GM19023 (cell line): Measurements from ENCODE around the gene KCNJ4.
A peak's percentile ranks its signal among the peaks of the same experiment; 100 is the strongest.
"Not testable (repeated sequence)": the region's sequence is repeated elsewhere in the genome, so short reads cannot be mapped to it uniquely, and the experiment has no call there.

Experiments
- ATAC-seq: cut with Tn5 transposase; IDR thresholded peaks from one replicate; pipeline ENCODE4 v1.9.1; 2021; ENCODE audit warnings: mild to moderate bottlenecking, moderate library complexity; ENCODE audit not compliant: unreplicated experiment

KCNJ4 gene

DNA sequence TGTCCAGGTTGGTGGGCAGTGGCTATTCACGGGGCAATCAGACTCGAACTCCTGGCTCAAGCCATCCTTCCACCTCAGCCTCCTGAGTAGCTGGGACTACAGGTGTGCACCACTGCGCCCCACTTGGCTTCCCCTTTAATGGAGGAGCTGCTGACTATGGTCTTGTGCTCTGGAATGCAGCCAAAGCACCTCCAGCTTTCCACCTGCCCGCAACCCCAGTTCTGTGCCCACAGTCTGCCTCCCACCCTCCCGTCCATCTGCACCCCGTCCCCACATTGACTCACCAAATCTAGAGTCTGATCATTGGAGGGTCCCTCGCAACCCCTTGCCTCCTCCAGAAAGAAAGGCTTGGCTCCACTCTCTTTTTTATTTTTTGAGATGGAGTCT, 41.0 kb downstream of the KCNJ4 start:
- ATAC-seq: no peak

DNA sequence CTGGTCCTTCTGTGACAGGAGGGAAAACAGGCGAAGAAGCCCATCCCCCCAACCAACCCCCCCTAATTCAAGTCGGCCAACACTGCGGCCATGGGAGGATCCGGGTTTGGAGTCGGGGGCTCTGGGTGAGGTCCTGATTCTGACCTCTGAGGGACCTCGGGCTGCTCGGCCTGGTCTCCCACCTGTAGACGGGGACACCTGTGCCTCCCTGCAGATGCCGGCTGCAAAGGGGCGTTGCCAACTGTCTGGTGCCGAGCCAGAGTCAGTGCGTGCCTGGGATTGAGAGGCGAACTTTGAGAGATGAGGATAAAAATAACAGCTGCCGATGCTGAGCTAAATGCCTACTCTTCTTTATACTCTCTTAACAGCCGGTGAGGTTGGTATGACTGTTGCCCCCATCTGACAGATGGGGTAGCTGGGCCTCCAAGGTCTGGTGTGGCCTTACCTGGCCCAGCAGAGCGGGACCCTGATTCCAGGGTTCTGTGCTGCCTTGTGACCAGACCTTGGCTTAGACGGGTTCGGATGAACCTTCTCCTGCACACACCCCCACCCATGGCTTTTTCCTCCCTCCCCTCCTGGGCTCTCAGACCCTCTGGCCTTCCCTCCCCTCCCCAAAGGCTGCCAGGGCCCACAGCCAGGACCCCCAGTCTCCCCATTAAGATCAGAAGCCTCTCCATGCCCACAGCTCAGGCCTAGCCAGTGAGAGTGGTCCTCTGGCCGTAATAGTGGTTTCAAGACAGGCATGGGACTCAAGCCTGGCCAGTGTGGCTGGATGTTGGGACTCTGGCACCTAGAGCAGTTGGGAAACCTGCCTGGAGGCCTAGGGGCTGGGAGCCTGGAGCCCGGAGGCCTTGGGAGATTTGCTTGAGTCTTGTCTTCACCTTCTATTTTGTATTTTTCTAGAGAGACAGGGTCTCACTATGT, 41.7 kb downstream of the KCNJ4 start:
- no peak for ATAC-seq

DNA sequence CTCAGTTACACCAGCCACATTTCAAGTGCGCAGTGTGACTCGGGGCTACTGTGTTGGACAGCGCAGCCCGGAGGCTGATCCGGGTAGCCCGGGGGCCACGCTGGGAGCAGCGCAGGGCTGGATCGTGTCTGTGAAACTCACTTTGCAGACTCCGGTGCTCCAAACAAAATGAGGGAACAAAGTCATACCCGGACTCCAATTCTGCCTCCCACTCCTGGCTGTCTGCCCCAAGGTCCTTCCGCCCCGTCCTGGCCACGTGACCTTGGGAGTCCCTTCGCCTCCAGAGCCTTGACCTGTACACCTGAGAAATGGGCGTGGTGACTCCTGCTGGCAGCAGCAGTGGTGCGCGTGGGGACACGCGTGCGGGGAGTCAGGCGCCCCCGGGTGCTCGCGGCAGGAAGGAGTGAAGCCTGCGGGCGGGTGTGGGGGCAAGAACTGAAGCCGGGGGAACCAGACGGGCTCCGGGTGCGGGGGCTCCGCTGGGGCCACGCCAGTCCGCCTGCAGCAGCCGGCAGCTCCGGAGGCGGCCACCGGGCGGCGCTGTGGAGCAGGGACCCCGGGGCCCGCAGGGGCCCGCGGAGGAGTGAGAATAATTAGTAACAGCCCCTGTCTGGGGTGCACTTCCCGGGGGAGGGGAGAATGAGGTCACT, 42.4 kb downstream of the KCNJ4 start:
- no peak for ATAC-seq

GRCh38 chr22:38411016-38411415, 44.0 kb downstream of the KCNJ4 start:
- ATAC-seq: no peak

- ATAC-seq: not testable (repeated sequence)
Measured at GRCh38 chr22:38409916-38410315, 45.1 kb downstream of the KCNJ4 start.

DNA sequence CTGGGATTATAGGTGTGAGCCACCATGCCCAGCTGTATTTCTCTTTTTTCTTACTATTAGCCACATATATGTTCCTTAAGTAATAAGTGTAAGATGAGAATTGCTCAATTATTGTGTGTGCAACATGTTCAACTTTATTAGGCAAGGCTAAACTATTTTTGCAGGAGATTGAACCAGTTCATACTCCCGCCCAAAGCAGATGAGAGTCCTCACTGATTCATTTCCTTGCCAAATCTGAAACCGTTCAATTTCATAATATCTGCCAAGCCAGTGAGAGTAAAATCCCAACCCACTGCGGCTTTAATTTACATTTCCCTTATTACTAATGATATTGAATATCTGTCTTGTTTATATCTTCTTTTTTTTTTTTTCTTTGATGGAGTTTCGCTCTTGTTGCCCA, 48.4 kb downstream of the KCNJ4 start:
- ATAC-seq: no peak

GRCh38 chr22:38404419-38404818, 50.6 kb downstream of the KCNJ4 start:
- no peak for ATAC-seq

DNA sequence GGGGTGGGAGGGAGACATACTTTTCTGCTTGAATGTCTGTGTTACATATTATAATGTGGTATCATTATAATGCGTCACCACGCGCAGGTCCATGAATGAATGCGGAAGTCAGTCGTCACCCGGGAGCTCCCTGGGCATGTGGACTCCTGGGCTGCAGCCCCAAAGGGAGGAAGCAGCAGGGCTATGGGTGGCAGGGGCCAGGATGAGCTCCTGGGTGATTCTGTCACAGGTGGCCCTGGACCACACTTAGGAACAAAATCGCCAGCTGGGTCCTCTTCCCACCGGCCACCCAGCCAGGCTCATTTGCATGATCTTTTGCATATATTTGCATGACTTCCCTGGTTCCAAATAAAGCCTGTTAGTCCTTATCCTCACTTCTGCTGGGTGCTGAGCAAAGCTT, 51.2 kb downstream of the KCNJ4 start:
- ATAC-seq: no peak

- ATAC-seq: no peak
Measured at GRCh38 chr22:38402204-38402603, 52.8 kb downstream of the KCNJ4 start.

GRCh38 chr22:38401336-38402084, 53.5 kb downstream of the KCNJ4 start:
- no peak for ATAC-seq

DNA sequence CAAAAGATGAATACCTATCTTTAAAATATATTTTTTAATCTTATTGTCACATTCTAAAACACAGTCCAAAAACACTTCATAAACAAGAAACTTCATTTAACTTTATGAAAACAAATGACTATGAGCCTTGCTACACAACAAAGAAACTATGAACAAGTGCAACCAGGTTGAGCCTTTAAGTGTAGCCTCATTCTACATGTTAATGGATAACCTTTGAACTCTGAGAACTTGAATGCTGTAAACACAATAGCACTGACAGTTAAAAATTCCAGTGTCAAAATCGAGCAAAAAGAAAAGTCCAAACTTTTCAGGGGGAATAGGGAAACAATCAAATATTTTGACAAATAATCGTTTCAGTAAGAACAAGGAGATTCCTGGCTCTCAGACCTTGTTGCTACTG, 54.7 kb downstream of the KCNJ4 start:
- ATAC-seq: not testable (repeated sequence)

DNA sequence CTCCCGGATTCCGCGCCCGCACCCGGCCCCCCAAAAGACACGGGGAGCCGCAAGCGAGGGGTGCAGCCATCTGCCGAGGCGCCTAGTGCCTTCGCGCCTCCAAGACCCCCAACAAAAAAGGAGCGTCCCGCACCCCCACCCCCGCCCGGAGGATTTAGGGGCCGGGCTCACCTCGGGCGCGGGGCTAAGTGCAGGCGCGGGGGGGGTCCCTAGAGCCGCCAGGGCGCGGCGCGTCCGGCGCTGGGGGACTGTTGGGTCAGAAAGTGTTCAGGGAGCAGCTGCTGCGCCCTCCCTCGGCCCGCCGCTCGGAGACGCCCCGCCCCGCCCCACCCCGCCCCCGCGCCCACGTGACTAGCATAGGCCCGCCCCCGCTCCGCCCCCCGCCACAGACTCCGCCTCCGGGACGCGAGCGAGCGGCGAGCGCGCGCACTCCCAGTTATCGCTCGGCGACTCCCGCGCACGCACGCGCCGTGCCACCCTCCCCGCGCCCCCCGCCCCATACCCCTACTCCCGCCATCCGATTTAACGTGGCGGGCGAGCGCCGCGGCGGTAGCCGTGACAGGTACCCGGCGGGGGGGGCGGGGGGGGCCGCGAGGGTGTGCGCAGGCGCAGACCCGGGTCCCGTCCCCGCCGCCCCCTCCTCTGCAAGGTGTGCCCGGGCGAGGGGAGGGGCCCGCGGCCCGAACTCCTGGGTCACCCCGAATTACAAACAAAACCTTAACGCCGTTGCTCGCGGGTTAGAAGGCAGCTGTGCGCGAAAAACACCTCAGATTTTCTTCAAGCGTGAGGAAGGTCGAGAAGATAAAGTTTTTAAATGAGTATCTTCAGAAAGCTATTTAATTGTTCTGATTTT, 56.2 kb downstream of the KCNJ4 start:
- ATAC-seq: peak; percentile 69

- peak; percentile 41 for ATAC-seq
Measured at GRCh38 chr22:38398181-38398608, 56.8 kb downstream of the KCNJ4 start.

DNA sequence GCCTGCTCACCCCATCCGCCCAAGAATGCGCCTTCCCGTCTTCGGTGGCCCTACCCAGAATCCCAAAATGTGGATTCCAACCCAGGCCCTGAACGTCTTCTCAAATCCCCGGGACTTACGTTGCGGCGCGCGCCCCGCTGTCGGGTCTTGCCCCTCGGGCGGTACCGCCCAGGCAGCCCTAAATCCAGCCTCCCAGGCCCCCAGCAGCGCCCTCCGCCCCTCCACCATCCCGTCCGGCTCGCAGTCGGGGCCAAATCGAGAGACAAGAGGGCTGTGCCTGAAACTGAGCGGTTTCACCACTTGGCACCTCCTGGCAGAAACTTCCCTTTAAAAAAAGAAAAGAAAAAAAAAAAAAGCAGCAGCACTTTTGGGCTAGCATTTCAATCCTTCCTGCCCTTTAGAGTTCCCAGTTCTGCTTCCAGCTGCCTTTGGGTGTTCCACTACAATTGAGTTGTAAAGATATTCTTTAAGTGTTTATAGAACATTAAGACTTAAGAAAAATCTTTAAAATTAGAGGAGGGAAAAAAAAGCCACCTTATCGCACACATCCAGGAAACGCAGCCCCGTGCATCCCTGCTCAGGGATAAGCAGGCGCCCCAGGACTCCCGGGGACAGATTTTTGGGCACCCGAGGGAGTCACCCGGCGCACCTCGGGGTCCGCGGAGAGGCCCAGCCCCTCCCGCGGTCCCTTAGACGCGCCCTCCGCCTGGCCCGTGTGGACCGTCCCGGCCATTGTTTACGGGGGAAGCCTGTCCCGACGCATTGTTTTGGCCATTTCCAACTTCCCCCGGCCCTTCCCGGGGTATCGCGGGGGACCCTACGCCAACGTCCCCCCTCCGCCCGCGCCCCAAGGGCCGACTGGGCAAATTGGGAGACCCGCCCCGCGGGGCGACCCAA, 57.6 kb downstream of the KCNJ4 start:
- no peak for ATAC-seq

DNA sequence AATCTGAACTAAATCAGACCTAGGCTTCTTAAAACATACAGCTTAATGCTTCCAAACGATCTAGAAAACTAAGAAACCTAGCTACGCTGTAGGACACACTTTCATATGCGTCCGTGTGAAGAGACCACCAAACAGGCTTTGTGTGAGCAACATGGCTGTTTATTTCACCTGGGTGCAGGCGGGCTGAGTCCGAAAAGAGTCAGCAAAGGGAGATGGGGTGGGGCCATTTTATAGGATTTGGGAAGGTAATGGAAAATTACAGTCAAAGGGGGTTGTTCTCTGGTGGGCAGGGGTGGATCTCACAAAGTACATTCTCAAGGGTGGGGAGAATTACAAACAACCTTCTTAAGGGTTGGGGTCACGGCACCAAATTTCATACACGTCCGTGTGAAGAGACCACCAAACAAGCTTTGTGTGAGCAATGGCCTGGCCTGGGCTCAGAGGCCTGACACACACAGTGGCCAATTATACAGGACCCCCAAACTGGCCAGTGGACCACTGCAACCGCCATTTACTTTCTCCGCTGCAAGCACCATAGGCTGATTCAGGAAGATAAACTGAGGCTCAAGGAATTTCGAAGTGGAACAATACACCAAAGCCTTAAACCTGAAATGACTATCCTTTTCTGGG, 58.4 kb downstream of the KCNJ4 start:
- not testable (repeated sequence) for ATAC-seq

DNA sequence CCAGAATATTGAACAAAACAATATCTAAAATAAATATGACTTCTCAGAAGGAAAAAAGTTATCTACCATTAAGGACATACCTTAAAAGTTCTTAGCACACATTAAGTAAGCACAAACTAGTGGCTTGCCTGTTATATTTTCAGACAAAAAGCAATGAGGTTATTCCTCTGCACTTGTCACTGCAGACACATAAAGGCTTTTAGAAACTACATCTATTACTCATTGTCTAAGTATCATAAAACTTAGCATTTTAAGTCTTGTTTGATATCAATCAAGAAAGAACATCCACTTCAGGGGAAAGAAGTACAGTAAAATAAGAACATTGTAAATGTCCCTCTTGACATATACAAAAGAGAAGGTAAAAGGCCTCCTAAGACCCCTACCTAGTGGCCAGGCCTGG, 59.1 kb downstream of the KCNJ4 start:
- not testable (repeated sequence) for ATAC-seq

GRCh38 chr22:38394929-38395624, 59.9 kb downstream of the KCNJ4 start:
- not testable (repeated sequence) for ATAC-seq

GRCh38 chr22:38389428-38389818, 65.6 kb downstream of the KCNJ4 start:
- ATAC-seq: not testable (repeated sequence)
